HG03135 (cell line): ENCODE results near the gene XPO5.
A peak's percentile ranks its signal among the peaks of the same experiment; 100 is the strongest.
"Not testable (repeated sequence)": the region's sequence is repeated elsewhere in the genome, so short reads cannot be mapped to it uniquely, and the experiment has no call there.

Experiments used
- ATAC-seq: cut with Tn5 transposase; IDR thresholded peaks from one replicate; pipeline ENCODE4 v1.9.1; 2021; ENCODE audit warnings: mild to moderate bottlenecking, moderate library complexity; ENCODE audit not compliant: unreplicated experiment

The XPO5 gene

DNA sequence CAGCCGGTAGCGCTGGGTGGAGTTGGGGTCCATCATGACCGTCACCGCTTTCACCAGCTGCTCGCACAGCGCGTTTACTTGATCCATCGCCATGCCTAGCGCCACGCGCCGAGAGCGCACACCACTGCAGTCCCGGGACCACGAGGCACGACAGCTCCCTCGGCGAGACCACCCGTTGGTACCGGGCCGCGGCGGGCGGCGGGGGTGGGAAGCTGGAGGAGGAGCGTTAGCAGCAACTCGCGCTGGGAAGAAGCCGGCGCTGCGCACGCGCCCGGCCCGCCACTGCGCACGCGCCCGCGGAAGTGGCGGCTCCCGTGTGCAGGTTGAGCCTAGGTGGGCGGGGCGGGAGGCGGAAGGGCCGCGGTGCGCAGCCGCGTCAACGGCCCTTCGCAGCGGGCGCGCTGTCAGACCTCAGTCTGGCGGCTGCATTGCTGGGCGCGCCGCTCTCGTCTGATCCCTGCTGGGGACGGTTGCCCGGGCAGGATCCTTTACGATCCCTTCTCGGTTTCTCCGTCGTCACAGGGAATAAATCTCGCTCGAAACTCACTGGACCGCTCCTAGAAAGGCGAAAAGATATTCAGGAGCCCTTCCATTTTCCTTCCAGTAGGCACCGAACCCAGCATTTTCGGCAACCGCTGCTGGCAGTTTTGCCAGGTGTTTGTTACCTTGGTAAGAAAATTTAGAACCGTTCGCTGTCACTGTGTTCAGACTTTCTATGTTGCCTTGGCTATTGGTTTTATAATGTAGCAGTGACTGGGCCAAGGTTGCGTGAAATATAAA is at the start of gene XPO5, which contains the start of gene POLH:
Gene XPO5 (minus strand): TSS at position 267 of the 780 bp plus-strand sequence. CDS start 174 bp downstream, at position 93.
Gene POLH (plus strand): TSS at position 414 of the 780 bp plus-strand sequence. CDS start 6,135 bp downstream, outside the sequence.
- ATAC-seq, result peak; percentile 84

DNA sequence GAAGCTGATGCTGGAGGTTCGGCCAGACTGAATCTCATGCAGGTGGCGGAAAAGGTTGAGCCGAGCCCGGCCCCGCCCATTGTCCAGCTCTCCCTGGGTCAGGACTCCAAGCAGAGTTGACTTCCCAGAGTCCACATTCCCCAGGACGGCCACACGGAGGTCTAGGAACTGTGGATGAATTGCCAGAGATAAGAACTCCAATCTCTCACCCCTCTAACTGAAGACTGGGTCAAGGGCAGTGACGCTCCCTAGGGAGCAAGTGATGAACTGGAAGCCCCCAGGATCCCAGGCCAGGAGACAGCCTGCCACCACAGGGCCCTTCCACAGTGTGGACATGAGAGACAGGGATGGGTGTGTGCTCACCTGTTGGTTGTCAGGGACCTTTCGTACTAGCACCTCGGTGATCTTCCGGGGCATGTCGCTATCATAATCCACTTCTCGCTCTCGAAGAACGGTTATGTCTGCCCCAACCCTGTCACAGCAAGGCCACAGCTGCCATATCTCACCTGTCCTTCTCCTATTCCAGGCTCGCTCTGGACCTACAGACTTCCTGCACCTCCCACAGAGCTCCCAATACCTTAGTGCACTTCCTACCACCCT is 49.7 kb upstream of the XPO5 start:
- no peak for ATAC-seq

DNA sequence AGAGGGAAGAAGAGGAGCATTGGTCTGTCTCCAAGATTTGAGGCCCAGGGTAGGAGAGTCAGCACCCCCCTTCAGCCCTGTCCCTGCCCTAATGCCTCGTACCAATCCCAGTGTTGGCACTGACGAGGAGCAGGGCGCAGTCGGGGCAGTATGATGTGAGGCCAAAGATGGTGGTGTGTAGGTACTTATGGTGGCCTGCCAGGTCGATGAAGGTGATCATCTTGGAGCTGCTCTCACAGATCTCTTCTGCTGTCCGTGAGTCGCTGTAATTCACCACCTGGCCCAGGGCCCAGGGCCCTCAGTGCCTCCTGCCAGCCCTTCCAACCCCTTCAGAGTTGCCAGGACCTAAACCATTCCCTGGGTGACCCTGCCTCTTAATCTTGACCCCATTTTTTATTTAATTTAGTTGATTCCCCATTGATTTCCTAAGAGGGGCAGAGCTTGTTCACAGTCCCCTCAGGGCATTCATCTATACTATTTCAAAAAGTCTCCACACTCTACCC is 49.0 kb upstream of the XPO5 start:
- no peak for ATAC-seq

DNA sequence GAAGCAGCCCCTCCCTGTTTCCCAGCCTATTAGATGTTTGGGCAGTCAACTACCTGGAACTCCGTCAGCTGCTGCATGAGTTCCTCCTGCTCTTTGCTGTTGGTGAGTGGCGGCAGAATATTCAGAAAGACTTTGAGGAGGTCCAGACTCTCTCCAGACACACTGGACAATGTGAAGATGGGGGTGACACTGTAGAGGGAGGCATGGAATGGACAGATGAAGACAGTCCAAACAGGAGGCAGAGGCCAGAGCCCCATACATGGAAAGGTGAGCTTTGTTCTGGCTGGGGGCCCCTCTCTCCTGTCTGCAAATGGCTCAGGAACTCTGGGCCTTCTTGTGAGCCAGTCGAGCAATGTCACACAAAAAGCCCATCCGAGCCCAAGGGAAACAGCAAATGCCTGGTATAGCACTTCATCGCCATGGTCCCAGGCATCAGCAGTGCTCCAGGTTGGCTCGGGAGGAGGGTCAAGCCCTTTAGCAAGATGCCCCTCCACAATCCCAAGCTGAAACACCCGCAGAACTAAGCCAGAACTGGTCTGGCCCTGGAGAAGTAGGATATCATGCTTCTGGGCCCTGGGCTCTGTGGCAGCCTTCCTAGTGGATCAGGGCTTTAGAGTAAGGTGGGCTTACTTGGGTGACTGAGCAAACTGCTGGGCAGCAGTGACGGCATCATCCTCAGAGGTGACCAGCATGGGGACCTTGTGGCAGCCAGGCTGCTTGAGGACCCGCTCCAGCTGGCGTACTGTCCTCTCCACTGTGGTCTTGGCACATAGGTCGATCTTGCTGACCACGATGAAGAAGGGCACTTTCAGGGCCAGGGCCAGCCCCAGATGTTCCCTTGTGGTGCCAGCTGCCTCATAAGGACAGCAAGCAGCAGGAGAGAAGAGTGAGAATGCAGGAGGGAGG is 48.3 kb upstream of the XPO5 start:
- ATAC-seq, result no peak

DNA sequence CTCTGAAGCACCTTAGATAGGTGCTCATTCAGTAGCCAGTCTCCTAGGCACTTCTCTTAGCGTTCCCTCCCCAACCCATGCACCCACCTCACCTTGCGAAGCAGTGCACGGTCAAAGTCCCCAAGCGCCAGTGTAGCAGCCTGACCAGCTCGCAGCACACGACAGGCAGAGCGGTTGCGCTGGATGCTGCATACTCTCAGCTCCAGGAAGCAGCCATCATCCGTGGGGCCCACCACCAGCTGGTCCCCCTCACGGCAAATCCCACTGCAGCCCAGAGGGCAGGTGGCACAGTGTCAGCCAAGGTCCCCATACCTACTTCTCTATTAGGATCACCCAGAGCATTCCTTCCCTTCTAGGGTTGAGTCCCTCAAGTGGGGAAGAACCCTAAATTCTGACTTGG is 46.7 kb upstream of the XPO5 start:
- no peak for ATAC-seq

DNA sequence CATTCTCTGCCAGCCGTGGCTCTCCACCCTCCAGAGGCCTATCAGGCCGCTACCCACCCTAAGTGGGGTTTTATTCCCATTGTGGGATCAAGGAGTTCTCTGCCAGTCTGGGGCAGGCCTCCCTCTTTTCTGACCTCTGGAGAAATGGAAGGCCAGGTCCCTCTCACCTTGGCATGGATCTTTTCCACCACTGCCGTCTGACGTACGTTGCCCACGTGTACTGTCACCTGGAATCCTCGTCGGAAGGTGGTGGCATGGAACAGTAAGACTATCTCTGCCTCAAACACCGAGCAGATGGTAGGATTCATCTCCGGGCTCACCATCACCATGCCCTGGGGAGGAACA is 46.0 kb upstream of the XPO5 start:
- no peak for ATAC-seq

DNA sequence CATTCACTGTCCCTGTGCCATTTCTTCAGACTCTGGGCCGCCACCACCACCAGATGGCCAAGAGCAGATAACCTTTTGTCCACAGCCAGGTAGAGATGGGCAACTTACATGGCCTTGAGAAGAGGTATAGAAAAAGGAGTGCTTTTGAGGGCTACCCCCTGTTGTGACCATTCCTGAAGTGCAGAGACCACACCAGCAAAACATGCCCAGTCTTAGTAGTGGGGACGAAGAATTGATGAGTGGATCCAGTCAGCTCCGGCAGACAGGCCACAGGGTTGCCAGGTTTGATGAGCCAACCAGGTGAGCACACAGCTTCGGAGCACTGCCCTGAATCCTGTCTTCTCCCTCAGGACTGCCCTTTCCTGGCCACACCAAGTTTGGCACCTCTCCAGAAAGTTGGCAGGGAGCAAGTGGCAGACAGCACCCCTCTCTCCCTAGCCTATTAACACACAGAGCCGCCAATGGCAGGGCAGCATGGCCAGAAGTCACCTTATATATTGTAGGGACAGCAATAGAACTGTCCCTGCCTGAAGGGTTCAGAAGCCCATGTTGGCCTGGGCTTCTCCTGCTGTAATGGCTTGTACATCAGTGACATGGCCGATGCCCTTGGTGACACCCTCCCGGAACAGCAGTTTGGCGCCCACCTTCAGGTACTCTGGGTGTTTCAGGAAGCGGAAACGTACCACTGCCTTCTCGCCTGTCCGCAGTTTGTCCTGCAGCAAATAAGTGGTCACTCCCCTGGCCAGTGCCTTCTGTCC is 45.4 kb upstream of the XPO5 start:
- ATAC-seq, result no peak

DNA sequence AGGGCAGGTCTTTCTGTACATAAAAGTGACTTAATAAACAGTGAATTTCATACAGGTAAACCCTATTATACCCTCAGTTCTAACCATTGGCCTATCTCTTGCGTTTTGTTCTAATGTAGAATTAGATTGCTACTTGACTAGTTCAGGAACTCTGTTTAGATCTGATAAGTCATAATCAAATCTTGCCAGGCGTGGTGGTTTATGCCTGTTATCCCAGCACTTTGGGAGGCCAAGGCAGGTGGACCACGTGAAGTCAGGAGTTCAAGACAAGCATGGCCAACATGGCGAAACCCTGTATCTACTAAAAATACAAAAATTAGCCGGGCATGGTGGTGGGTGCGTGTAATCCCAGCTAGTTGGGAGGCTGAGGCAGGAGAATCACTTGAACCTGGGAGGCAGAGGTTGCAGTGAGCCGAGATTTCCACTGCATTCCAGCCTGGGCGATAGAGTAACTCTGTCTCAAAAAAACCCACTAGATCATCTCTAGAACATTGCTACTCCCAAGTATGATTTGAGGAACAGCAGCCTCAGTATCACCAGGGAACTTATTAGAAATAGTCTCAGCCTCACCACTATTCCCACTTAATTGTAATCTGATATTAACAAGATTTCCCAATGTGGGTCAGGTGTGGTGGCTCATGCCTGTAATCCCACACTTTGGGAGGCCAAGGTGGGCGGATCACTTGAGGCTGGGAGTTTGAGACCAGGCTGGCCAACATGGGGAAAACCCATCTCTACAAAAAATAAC is 41.1 kb upstream of the XPO5 start:
- ATAC-seq, result no peak

DNA sequence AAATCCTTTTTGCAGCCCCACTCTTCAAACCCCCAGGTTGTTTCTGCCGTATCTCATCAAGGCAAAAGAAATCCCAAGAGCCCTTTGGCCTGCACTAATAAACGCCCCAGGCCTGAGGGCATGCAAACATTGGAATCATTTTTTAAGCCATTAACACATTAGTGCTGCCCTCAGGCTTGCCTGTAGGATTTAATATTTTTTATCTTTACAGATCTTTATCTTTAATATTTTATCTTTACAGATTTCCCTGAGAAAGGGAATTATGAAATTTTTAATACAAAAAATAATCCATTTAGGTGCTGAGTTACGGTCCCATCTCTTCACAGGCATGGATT is 38.5 kb upstream of the XPO5 start:
- ATAC-seq, result no peak

DNA sequence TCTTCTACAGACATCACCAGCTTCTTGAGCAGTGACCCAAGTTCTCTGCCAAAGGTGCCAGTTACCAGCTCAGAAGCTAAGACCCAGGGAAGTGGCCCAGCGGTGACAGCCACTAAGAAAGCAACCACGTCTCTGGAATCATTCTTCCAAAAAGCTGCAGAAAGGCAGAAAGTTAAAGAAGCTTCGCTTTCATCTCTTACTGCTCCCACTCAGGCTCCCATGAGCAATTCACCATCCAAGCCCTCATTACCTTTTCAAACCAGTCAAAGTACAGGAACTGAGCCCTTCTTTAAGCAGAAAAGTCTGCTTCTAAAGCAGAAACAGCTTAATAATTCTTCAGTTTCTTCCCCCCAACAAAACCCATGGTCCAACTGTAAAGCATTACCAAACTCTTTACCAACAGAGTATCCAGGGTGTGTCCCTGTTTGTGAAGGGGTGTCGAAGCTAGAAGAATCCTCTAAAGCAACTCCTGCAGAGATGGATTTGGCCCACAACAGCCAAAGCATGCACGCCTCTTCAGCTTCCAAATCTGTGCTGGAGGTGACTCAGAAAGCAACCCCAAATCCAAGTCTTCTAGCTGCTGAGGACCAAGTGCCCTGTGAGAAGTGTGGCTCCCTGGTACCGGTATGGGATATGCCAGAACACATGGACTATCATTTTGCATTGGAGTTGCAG is 38.0 kb upstream of the XPO5 start:
- no peak for ATAC-seq

DNA sequence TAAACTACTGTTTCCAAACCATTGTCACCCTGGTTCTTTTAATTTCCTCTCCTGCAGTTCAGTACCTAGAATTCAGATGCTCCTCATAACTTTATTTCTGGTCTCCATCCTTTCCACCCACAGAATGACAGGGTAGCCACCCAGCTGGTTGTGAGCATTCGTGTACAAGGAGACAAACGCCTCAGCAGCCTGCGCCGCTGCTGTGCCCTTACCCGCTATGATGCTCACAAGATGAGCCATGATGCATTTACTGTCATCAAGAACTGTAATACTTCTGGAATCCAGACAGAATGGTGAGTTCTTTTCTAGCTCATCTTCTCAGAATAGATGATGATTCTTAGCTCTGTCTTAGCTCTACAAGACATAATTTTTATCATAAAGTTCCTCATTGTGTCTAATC is 34.6 kb upstream of the XPO5 start:
- ATAC-seq, result no peak

DNA sequence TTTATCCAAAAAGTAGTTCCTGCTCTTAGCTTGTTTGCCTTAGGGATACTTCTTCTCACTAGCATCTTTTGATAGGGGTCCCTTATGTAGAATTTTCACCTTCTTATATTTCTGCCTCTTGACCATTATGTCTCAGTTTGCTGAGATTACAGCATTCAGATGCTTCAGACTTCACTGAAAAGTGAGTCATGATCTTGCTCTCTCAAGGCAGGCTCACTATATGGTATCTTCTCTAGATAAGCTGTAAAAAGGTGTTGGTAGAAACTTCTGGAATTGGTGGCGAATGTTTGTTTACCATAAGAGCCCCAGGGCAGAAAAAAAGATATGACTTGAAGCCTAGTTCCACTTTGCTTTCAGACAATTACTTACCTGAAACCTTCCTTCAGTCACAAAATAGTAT is 33.6 kb upstream of the XPO5 start:
- no peak for ATAC-seq

DNA sequence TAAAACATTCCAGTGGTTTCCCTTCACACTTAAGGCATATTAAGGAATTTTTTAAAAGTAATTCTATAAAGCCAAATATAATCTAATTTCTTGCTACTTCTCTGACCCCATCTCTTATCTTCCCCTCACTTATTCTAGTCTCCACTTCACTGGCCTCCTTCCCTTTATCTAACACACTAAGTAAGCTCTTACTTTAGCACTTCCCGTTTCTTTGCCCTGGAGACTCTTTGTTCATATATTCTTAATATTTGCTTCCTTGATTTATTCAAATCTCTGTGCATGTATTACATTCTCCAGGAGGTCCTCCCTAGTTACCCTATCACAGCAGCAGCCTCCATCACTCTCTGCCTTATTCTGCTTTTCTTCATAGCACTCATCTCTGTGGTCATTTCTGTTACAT is 33.0 kb upstream of the XPO5 start:
- ATAC-seq, result no peak

DNA sequence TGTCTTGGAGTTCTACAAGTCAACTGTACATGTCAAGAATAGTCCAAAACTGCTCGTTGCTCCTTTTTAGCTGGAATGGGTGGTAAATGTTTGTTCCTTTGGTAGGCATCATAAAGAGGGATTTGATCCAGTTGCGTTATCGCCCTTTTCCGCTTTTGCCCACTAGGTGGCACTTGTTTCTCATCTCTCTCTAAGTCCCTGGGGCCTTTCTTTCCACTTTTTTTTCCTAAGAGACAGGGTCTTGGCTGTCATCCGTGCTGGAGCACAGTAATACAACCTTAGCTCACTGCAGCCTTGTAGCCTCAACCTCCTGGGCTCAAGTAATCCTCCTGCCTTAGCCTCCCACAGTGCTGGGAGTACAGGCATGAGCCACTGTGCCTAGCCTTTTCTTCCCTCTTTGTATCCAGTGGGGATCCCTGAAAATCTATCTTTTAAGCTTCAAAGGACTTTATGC is 32.5 kb upstream of the XPO5 start:
- ATAC-seq, result no peak

DNA sequence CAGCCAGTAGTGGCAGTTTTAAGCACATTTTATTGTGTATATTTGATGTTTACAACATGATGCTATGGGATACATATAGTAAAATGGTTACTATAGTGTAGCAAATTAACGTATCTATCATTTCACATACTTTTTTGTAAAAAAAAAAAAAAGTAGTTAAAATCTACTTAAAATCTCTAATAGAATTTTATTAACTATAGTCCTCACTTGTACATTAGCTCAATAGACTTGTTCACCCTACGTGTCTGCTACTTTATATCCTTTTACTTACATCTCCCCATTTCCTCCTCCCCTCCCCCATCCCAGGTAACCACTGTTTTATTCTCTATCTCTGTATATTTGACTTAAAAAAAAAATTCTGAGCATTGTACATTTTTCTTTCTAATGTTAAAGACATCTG is 30.2 kb upstream of the XPO5 start:
- ATAC-seq, result no peak

DNA sequence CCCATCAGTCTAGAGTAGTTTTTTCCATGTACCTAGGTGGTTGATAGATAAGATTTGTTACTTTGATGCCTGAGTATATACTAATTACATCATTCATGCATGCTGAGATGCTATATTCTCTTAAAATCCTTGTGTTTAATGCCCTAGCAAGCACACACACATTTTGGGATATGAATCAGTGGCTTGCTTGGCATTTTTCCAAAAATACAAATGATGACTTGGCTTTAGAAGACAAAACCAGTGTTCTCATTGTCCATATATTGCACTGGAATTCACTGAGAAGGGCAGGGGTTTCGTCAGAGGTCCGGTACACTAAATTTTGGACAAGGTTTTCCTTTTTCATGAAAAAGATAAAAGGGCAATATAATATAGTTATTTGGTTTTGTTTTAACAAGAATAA is 28.3 kb upstream of the XPO5 start:
- no peak for ATAC-seq

DNA sequence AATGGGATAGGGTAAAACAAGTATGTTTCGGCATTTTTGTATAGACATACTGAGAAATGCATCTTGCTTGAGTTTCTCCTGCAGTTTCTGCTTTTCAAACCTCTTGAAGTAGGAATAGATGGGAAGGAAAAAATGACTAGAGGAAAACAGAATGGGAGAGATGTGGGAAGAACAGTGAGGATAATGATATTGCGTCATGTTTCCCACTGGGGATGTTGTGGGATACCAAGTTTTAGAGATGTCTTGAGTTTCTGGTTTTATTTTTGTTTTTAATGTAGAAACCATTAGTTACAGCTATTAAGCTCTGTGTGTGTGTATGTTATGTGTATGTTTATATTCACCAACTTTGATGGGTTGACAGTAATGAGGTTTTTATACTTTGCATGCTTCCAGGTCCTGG is 24.8 kb upstream of the XPO5 start:
- no peak for ATAC-seq

DNA sequence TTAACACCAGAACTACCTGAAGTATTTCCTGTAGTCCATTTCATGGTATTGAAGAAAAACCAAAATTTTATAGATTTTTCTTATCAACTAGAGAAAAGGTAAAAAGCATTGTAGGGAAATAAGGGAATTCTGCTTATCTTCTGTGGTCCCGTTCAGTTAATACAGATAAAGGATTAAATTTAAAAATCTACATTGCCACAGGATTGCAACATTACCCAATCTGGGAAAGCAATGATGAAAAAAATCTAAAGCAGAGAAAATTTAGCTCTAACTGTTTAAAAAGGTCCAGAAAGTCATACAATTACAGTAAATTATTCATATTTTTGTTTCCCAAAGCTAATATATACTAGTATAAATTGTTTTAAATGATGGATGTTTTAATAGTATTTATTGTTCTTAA is 18.1 kb upstream of the XPO5 start:
- no peak for ATAC-seq

DNA sequence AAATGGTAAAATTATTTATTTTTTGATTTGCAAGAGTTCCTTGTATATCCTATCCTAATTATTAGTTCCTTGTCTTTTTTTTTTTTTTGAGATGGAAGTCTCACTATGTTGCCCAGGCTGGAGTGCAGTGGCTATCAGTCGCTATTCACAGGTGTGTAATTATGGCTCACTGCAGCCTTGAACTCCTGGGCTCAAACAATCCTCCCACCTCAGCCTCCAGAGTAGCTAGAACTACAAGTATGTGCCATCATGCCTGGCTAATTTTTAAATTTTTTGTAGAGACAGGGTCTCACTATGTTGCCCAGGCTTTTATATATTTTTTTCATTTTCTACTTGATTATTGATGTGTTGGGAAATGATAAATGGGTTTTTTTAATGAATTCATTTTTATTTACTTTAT is 13.7 kb upstream of the XPO5 start:
- ATAC-seq, result not testable (repeated sequence)

DNA sequence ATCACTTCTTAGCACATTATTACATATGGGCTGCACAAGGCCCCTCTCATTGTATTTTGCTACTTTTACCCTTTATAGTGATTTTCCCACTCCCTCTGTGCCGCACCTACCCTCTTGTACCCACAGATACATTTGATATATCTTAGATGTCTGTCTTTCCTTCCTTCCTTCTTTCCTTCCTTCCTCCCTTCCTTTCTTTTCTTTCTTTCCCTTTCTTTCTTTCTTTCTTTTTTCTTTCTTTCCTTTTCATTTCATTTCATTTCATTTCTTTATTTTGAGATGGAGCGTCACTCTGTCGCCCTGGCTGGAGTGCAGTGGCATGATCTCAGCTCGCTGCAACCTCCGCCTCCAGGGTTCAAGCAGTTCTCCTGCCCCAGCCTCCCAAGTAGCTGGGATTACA is 12.4 kb upstream of the XPO5 start:
- ATAC-seq, result no peak
